GM23248 (cell line): Measurements from ENCODE around the gene ADGRD1. TPM values are rescaled to one million over a fixed set of nuclear protein-coding genes. Genes with fewer than 3 reads are reported as not detected.
"Not testable (repeated sequence)": the region's sequence is repeated elsewhere in the genome, so short reads cannot be mapped to it uniquely, and the experiment has no call there.

Source experiments
- DNase-seq: peaks from one replicate; pipeline ENCODE4 v3.0.0-alpha.2; 2015
- H2AFZ ChIP-seq: fragments of 200-600 bp; sonication (generic); 2 replicates; pipeline ENCODE4 v1.6.1; 2016; ENCODE audit warnings: antibody characterized with exemption
- H3F3A ChIP-seq: fragments of 200-600 bp; sonication (generic); 2 replicates; pipeline ENCODE4 v1.6.1; 2016; ENCODE audit warnings: mild to moderate bottlenecking, antibody characterized with exemption, mixed run types; ENCODE audit not compliant: insufficient read depth
- H3K27ac ChIP-seq: fragments of 200-600 bp; sonication (generic); 2 replicates; pipeline ENCODE4 v1.5.1; 2016; ENCODE audit warnings: mild to moderate bottlenecking
- H3K27me3 ChIP-seq: fragments of 200-600 bp; sonication (generic); replicated peaks from 2 replicates; pipeline ENCODE4 v1.6.1; 2016; ENCODE audit warnings: mild to moderate bottlenecking; ENCODE audit not compliant: insufficient read depth
- H3K36me3 ChIP-seq: fragments of 200-600 bp; sonication (generic); 2 replicates; pipeline ENCODE4 v1.6.1; 2016; ENCODE audit warnings: low read depth, mild to moderate bottlenecking
- H3K4me1 ChIP-seq: fragments of 200-600 bp; sonication (generic); 2 replicates; pipeline ENCODE4 v1.6.1; 2016; ENCODE audit warnings: mild to moderate bottlenecking; ENCODE audit not compliant: insufficient read depth
- H3K4me2 ChIP-seq: fragments of 200-600 bp; sonication (generic); one replicate; pipeline ENCODE4 v1.6.1; 2016; ENCODE audit warnings: mild to moderate bottlenecking; ENCODE audit not compliant: unreplicated experiment
- H3K4me3 ChIP-seq: fragments of 200-600 bp; sonication (generic); 2 replicates; pipeline ENCODE4 v1.5.1; 2016; ENCODE audit warnings: mild to moderate bottlenecking
- H3K79me2 ChIP-seq: fragments of 200-600 bp; sonication (generic); 2 replicates; pipeline ENCODE4 v1.6.1; 2016; ENCODE audit warnings: mild to moderate bottlenecking; ENCODE audit not compliant: insufficient read depth
- H3K9ac ChIP-seq: fragments of 200-600 bp; sonication (generic); 2 replicates; pipeline ENCODE4 v1.6.1; 2016; ENCODE audit warnings: mild to moderate bottlenecking
- H3K9me2 ChIP-seq: fragments of 200-600 bp; sonication (generic); 2 replicates; pipeline ENCODE4 v1.6.1; 2016; ENCODE audit warnings: mixed run types, mild to moderate bottlenecking, moderate library complexity; ENCODE audit not compliant: insufficient read depth
- H3K9me3 ChIP-seq: fragments of 200-600 bp; sonication (generic); one replicate; pipeline ENCODE4 v1.6.1; 2017; ENCODE audit warnings: low read depth
- H4K20me1 ChIP-seq: fragments of 200-600 bp; sonication (generic); 2 replicates; pipeline ENCODE4 v1.6.0; 2016; ENCODE audit not compliant: insufficient read depth
- EZH2 ChIP-seq: fragments of 200-600 bp; sonication (generic); IDR thresholded peaks from 2 replicates; pipeline ENCODE4 v1.6.1; 2018; ENCODE audit warnings: antibody characterized with exemption, mild to moderate bottlenecking; ENCODE audit not compliant: insufficient read depth, poor library complexity, severe bottlenecking
- EZH2phosphoT487 ChIP-seq: fragments of 200-600 bp; sonication (generic); IDR thresholded peaks from 2 replicates; pipeline ENCODE4 v1.6.1; 2018; ENCODE audit warnings: antibody characterized with exemption, moderate library complexity, mild to moderate bottlenecking, low read depth; ENCODE audit not compliant: insufficient read depth
- WGBS, 2 experiments: methylation state at CpG; one replicate each; pipeline ENCODE4 v1.1.6; 2015 to 2017; ENCODE audit warnings: low lambda C conversion rate in 2 of 2, low coverage in 1 of 2; ENCODE audit errors: missing lambda C conversion rate in 2 of 2; 5-methylcytosine and 5-hydroxymethylcytosine counted together
- in situ Hi-C: fragments of 300-500 bp; cut with MboI; formaldehyde crosslinking; loops from 2 replicates; pipeline ENCODE4 v1.15.0; 2020
- polyA plus RNA-seq: library from polyadenylated mRNA; unstranded; fragments of >200 nt; fragmentation: Nextera tagmentation; extraction: Ambion mirVana; gene quantifications from 2 replicates; pipeline ENCODE4 v1.2.1, GENCODE V29; 2016
- total RNA-seq: library from RNA; depleted of rRNA; stranded (reverse); fragments of >200 nt; shearing (Covaris generic); gene quantifications from 2 replicates; pipeline ENCODE4 v1.2.3, GENCODE V29; 2014

ADGRD1 gene
- total and polyA plus RNA-seq, 2 experiments from 2014 or later: 7.9 to 11.2 TPM

GRCh38 chr12:131124487-131125280 is 171.0 kb downstream of the ADGRD1 start:
- Histone ChIP-seq H3K9ac (no peak overlapping the region), H4K20me1 (no peaks in the 10 kb centered on the region), H3K27me3 (no peaks in the 10 kb centered on the region), H3K27ac (no peak overlapping the region), H3K4me3 (no peak overlapping the region), H3F3A (no peaks in the 10 kb centered on the region), H3K4me2 (no peak overlapping the region), H3K4me1 (no peaks in the 10 kb centered on the region), H3K9me2 (no peaks in the 10 kb centered on the region), H3K79me2 (no peaks in the 10 kb centered on the region), H3K9me3 (no peaks in the 10 kb centered on the region), H2AFZ (no peak overlapping the region), H3K36me3 (no peaks in the 10 kb centered on the region)
- TF ChIP-seq EZH2phosphoT487 (no peak), EZH2 (no peak)
- no peak for DNase-seq
- 71 to 78% methylated on average over 19 of the region's 19 CpGs for WGBS, 2 experiments
- in situ Hi-C loops: no loop called here

GRCh38 chr12:131126662-131127173 is 173.0 kb downstream of the ADGRD1 start:
- Histone ChIP-seq H3K4me2 (no peak overlapping the region), H3K36me3 (no peaks in the 10 kb centered on the region), H3K27me3 (no peaks in the 10 kb centered on the region), H3K9me3 (no peaks in the 10 kb centered on the region), H3K9ac (no peak overlapping the region), H3F3A (no peaks in the 10 kb centered on the region), H3K79me2 (no peaks in the 10 kb centered on the region), H4K20me1 (no peaks in the 10 kb centered on the region), H2AFZ (no peak overlapping the region), H3K9me2 (no peaks in the 10 kb centered on the region), H3K27ac (no peak overlapping the region), H3K4me1 (no peaks in the 10 kb centered on the region), H3K4me3 (no peak overlapping the region)
- in situ Hi-C loops: no loop called here
- WGBS, 2 experiments: 87 to 92% methylated on average over 7 of the region's 7 CpGs
- TF ChIP-seq EZH2phosphoT487 (no peak), EZH2 (no peak)
- no peak for DNase-seq

- H3K4me1 ChIP-seq: no peaks in the 10 kb centered on the region
- H4K20me1 ChIP-seq: no peaks in the 10 kb centered on the region
- no peaks in the 10 kb centered on the region for H3F3A ChIP-seq
- in situ Hi-C loops: no loop called here
- no peak overlapping the region for H3K4me3 ChIP-seq
- no peak for DNase-seq
- no peak overlapping the region for H3K4me2 ChIP-seq
- H3K27ac ChIP-seq: no peak overlapping the region
- H3K9me2 ChIP-seq: no peaks in the 10 kb centered on the region
- H3K9ac ChIP-seq: no peak overlapping the region
- H3K9me3 ChIP-seq: no peaks in the 10 kb centered on the region
- 88 to 92% methylated on average over 6 of the region's 6 CpGs for WGBS, 2 experiments
- no peak overlapping the region for H2AFZ ChIP-seq
- no peaks in the 10 kb centered on the region for H3K27me3 ChIP-seq
- H3K36me3 ChIP-seq: no peaks in the 10 kb centered on the region
- H3K79me2 ChIP-seq: no peaks in the 10 kb centered on the region
- TF ChIP-seq EZH2 (no peak), EZH2phosphoT487 (no peak)
Observed at GRCh38 chr12:131128556-131128955, 174.8 kb downstream of the ADGRD1 start.

GRCh38 chr12:131128966-131129619 is 175.4 kb downstream of the ADGRD1 start:
- H3K4me2 ChIP-seq, H3K79me2 ChIP-seq, H3K27ac ChIP-seq, H3K27me3 ChIP-seq, H3K9me3 ChIP-seq, H3K36me3 ChIP-seq, H3K4me3 ChIP-seq, H3F3A ChIP-seq, H4K20me1 ChIP-seq, H3K9ac ChIP-seq, H2AFZ ChIP-seq, DNase-seq, H3K9me2 ChIP-seq, H3K4me1 ChIP-seq, in situ Hi-C loops: not testable (repeated sequence)
- 90% methylated on average over 6 to 18 of the region's 20 CpGs for WGBS, 2 experiments
